Amniotic epithelial cell (primary cell): ENCODE results near the gene SOX6.

ENCODE experiments used
- DNase-seq: peaks from one replicate; pipeline ENCODE4 v3.0.0-alpha.2; 2010; ENCODE audit warnings: low read depth

The SOX6 gene

GRCh38 chr11:16186680-16187079 is 169.7 kb downstream of the SOX6 start:
- no peak for DNase-seq

GRCh38 chr11:16185042-16185441 is 171.3 kb downstream of the SOX6 start:
- no peak for DNase-seq

- peak; percentile 84 for DNase-seq
These were observed 171.8 kb downstream of the SOX6 start for GRCh38 chr11:16184588-16184987.

GRCh38 chr11:16182553-16182952 is 173.8 kb downstream of the SOX6 start:
- DNase-seq: no peak

- no peak for DNase-seq
These were observed 175.5 kb downstream of the SOX6 start for GRCh38 chr11:16180868-16181267.

GRCh38 chr11:16179676-16180075 is 176.7 kb downstream of the SOX6 start:
- no peak for DNase-seq

GRCh38 chr11:16178273-16178672 is 178.1 kb downstream of the SOX6 start:
- no peak for DNase-seq

- no peak for DNase-seq
These were observed 178.7 kb downstream of the SOX6 start for GRCh38 chr11:16177688-16178087.

- DNase-seq: no peak
These were observed 182.5 kb downstream of the SOX6 start for GRCh38 chr11:16173798-16174197.

- no peak for DNase-seq
These were observed 184.5 kb downstream of the SOX6 start for GRCh38 chr11:16171882-16172281.

GRCh38 chr11:16169956-16170847 is 186.1 kb downstream of the SOX6 start:
- no peak for DNase-seq

- DNase-seq: peak; percentile 41
These were observed 186.8 kb downstream of the SOX6 start for GRCh38 chr11:16169541-16169940.

GRCh38 chr11:16167706-16168487 is 188.4 kb downstream of the SOX6 start:
- peak; percentile 36 for DNase-seq

GRCh38 chr11:16166571-16166970 is 189.8 kb downstream of the SOX6 start:
- peak; percentile 8 for DNase-seq

- no peak for DNase-seq
These were observed 196.2 kb downstream of the SOX6 start for GRCh38 chr11:16160146-16160545.

- DNase-seq: peak; percentile 67
These were observed 197.8 kb downstream of the SOX6 start for GRCh38 chr11:16158426-16158994.

GRCh38 chr11:16157327-16157726 is 199.0 kb downstream of the SOX6 start:
- no peak for DNase-seq

- no peak for DNase-seq
These were observed 200.9 kb downstream of the SOX6 start for GRCh38 chr11:16155448-16155847.

- peak; percentile 30 for DNase-seq
These were observed 201.5 kb downstream of the SOX6 start for GRCh38 chr11:16154715-16155396.

GRCh38 chr11:16153951-16154350 is 202.4 kb downstream of the SOX6 start:
- no peak for DNase-seq

GRCh38 chr11:16151138-16151537 is 205.2 kb downstream of the SOX6 start:
- DNase-seq: no peak

- no peak for DNase-seq
These were observed 206.9 kb downstream of the SOX6 start for GRCh38 chr11:16149476-16149875.
